ENCODE results near the gene TEX54.

The TEX54 gene

DNA sequence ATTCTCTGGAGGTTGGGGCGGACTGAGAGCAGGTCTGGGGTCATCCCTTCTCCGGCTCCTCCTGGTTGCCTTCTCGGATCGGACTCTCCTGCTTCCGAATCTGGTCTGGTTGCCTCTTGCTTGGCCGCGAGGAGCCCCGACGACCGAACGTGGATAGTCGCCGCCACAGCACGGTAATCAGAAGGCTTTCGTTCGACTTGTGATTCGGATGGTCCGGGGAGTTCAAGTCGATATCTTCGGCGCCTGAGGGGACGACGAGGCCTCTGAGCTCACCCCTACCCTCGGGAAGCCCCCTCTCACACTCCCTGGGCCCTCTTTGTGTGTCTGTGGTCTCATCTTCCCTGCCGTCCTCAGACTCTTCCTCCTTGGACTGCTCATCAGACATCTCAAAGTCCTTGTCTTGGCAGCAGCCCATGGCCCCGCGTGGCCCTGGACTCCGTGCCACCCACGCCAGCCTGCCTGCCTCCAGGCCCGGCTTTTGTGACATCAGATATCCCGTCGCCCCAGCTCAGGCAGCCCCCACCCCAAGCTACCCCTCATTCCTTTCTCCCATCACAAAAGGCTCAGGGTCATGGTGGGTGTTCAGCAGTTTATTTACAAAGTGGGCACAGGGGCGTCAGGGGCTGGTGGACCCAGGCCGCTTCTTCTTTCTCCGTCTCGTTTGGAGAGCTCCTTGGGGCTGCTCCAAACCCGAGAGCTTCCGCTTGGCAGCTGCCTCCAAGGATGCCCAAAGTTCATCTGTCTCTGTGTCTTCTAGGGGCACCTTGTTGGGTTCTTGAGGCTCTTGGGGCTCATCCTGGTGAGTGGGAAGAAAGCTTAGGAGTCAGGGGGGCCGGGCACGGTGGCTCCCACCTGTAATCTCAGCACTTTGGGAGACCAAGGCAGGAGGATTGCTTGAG, at the start of gene TEX54:
Gene TEX54, minus strand, starts transcription at position 506 of the 899 bp plus-strand sequence.
- TF ChIP-seq GATA2 (IDR thresholded peaks at IDR 0.05; ENCODE audit: low read depth, low read length) (no peak), GATA3 (IDR thresholded peaks at IDR 0.05; ENCODE audit: low read depth, low read length) (no peak)

DNA sequence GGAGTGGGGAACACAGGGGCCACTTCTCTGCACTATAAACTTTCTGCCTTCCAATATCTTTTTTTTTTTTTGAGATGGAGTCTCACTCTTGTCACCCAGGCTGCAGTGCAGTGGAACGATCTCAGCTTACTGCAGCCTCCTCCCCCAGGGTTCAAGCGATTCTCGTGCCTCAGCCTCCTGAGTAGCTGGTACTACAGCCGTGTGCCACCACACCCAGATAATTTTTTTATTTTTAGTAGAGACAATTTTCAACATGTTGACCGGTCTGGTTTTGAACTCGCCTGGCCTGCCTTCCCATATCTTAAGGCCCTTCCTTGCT, 49.7 kb upstream of the TEX54 start:
- TF ChIP-seq GATA3 (IDR thresholded peaks at IDR 0.05; ENCODE audit: low read depth, low read length) (no peak), GATA2 (IDR thresholded peaks at IDR 0.05; ENCODE audit: low read depth, low read length) (no peak)

DNA sequence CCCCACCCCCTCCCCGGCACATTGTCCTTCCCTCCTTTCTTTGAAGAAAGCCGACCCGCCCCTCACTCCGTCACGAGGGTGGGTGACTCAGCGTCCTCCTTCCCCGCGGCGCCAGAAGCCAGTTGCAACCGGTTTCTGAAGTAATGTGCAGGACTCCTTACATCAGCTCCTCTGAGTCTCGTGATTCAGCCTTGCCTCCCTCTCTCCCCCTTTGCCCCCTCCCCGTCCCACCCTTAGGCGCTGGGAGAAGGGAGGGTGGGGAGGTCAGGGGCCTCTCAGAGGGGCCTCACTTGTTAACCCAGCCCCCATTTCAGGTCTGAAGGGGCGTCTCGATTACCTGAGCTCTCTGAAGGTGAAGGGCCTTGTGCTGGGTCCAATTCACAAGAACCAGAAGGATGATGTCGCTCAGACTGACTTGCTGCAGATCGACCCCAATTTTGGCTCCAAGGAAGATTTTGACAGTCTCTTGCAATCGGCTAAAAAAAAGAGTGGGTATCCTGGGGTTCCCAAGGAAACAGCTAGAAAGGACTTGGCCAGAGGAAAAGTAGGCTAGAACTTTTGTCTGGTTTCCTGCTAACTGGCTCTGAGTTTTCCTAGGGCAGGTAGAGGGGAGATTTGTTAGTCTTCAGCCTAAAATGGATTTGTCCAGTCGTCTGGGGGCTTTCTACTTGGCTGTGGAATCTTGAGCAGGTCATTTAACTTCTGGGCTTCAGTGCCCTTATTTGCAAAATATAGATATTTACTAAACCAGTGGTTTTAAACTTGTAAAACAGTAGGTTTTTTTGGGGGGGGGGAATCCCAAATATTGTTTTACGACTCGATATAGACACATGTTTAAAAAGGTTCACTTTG, 49.2 kb upstream of the TEX54 start:
- no peak for TF ChIP-seq GATA3 (IDR thresholded peaks at IDR 0.05; ENCODE audit: low read depth, low read length)
- no peak for TF ChIP-seq GATA2 (IDR thresholded peaks at IDR 0.05; ENCODE audit: low read depth, low read length)

DNA sequence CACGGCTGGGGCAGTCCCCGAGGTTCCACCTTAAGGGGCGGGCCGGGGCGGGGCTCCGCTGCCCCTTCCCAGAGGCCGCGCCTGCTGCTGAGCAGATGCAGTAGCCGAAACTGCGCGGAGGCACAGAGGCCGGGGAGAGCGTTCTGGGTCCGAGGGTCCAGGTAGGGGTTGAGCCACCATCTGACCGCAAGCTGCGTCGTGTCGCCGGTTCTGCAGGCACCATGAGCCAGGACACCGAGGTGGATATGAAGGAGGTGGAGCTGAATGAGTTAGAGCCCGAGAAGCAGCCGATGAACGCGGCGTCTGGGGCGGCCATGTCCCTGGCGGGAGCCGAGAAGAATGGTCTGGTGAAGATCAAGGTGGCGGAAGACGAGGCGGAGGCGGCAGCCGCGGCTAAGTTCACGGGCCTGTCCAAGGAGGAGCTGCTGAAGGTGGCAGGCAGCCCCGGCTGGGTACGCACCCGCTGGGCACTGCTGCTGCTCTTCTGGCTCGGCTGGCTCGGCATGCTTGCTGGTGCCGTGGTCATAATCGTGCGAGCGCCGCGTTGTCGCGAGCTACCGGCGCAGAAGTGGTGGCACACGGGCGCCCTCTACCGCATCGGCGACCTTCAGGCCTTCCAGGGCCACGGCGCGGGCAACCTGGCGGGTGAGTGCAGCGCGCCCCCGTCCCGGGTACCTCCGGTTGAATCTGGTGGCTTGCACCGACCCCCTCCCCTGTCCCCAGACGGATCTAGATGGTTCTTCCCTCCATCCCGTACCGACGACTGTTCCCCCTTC, 48.4 kb upstream of the TEX54 start, which contains the start of gene SLC3A2:
Gene SLC3A2, plus strand, starts transcription at position 94 of the 776 bp plus-strand sequence. Its CDS starts 128 bp downstream, at position 222.
- TF ChIP-seq GATA3 (IDR thresholded peaks at IDR 0.05; ENCODE audit: low read depth, low read length) (no peak), GATA2 (IDR thresholded peaks at IDR 0.05; ENCODE audit: low read depth, low read length) (no peak)

DNA sequence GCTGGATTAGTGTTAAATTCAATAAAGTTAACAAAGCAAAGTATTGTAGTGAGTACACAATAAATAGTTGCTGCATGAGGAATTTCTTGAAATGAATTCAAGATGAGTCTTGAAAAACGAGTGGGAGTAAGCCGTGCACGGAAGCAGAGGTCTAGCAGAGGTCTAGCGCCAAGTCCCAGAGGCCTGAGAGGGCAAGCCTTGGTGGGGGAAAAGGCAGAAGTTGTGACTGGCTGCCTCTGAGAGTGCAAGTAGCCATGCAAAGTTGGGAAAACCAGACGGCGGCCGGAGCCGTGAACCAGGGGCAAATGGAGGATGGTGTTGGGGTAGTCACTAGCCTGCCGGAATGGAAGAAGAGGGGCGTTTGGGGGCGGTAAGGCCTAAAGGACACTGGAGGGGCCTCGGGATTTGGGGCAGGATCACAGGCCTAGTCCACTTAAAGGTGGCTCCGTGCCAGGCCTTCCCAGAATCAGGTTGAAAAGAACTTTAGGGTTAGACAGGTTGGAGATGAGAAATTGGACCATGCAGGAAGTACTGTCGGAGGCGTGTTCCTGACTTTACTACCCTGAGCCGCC, 47.7 kb upstream of the TEX54 start:
- no peak for TF ChIP-seq GATA2 (IDR thresholded peaks at IDR 0.05; ENCODE audit: low read depth, low read length)
- TF ChIP-seq GATA3 (IDR thresholded peaks at IDR 0.05; ENCODE audit: low read depth, low read length) = no peak

DNA sequence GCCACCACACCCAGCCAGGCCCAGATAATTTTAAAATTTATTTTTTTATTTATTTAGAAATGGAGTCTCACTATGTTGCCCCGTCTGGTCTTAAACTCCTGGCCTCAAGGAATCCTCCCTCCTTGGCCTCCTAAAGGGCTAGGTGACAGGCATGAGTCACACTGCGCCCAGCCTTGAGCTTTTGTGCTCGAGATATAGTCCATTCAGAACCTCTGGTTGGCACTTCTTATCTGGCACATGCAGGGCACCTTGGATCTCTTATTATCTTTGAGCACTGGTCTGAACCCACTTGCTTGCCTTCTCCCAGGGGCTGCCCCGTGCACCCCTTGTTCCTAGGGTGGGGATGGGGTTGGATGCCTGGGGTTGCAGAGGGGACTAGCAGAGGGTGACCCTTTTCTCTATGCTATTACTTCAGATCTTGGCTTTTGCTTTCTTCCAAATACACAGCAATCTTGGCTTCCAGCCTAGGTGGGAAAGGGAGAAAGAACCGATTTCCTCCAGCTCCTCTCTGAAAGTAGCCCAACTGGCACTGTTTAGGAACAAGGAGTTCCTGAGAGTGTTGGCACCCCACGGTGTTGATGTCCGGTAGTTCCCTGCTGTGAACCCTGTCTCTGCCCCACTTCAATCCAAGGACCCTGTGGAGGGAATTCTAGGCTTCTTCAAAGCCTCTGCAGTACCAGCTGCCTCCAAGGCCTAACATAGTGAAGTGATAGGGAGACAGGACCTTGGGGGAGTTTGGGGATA, 46.8 kb upstream of the TEX54 start:
- no peak for TF ChIP-seq GATA2 (IDR thresholded peaks at IDR 0.05; ENCODE audit: low read depth, low read length)
- TF ChIP-seq GATA3 (IDR thresholded peaks at IDR 0.05; ENCODE audit: low read depth, low read length) = no peak

DNA sequence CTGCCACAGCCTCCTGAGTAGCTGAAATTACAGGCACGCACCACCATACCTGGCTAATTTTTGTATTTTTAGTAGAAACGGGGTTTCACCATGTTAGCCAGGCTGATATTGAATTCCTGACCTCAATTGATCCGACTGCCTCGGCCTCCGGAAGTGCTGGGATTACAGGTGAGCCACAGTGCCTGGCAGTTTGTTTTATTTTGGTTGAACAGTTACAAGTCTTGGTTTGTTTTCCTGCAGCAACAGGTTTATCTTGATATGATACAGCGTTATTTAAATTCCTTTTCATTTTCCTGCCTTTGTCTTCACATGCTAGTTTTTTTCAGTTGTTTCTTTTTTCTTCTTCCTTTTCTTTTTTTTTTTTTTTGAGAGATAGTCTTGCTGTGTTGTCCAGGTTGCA, 44.1 kb upstream of the TEX54 start:
- TF ChIP-seq GATA2 (IDR thresholded peaks at IDR 0.05; ENCODE audit: low read depth, low read length) (no peak), GATA3 (IDR thresholded peaks at IDR 0.05; ENCODE audit: low read depth, low read length) (no peak)

DNA sequence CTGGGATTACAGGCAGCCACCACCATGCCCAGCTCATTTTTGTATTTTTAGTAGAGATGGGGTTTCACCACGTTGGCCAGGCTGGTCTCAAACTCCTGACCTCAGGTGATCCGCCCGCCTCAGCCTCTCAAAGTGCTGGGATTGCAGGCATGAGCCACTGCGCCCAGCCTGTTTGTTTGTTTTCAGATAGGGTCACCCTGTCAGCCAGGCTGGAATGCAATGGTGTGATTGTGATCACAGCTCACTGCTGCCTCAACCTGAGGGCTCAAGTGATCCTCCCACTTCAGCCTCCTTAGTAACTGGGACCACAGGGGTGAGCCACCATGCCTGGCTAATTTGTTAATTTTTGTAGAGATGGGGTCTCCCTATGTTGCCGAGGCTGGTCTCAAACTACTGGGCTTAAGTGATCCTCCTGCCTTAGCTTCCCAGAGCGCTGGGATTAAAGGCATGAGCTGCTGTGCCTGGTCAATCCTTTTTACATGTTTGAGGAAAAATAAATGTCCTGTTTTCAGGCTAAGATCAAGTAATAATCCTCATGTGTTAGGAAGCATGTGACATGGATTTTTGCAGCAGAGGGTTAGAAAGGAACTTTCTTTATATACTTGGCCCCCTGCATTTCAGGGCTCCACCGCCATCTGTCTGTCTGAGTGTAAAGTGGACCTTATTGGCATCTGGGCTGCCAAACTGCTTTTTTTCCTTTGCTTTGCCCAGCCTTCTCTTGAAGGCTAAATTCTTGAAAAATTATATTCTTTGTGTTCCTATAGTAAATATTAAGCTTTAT, 43.2 kb upstream of the TEX54 start:
- TF ChIP-seq GATA3 (IDR thresholded peaks at IDR 0.05; ENCODE audit: low read depth, low read length) (no peak), GATA2 (IDR thresholded peaks at IDR 0.05; ENCODE audit: low read depth, low read length) (no peak)

DNA sequence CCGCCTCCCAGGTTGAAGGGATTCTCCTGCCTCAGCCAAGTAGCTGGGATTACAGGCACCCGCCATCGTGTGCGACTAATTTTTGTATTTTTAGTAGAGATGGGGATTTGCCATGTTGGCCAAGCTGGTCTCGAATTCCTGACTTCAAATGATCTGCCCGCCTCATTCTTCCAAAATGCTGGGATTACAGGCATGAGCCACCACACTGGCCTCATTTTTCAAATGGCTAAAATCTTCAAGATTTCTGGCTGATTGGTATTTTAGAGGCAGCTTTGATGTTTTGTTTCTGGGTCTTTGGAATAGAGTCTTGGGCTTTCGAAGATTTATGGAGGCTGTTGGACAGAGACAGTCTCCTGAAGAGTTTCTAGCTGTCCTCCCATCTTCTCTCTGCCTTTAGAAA, 42.2 kb upstream of the TEX54 start:
- TF ChIP-seq GATA3 (IDR thresholded peaks at IDR 0.05; ENCODE audit: low read depth, low read length) = no peak

DNA sequence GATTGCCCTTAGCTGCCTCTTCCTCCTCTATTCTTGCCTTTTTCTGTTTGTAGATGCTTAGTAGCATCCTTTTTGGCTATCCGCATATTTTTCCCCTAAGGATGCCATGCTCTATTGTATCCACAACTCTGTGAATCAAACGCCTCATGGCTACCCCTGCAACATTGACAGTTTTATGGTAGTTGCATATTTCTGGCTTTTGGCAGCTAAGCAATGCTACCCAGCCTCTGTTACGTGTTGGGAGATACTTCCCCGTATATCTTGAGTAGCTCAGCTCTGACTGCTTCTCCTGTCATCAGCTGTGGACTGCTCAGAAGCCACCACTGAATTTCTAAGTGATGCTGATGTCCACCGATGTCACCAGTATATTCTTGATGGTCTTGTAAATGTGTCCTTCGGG, 33.0 kb upstream of the TEX54 start:
- TF ChIP-seq GATA3 (IDR thresholded peaks at IDR 0.05; ENCODE audit: low read depth, low read length) = no peak

DNA sequence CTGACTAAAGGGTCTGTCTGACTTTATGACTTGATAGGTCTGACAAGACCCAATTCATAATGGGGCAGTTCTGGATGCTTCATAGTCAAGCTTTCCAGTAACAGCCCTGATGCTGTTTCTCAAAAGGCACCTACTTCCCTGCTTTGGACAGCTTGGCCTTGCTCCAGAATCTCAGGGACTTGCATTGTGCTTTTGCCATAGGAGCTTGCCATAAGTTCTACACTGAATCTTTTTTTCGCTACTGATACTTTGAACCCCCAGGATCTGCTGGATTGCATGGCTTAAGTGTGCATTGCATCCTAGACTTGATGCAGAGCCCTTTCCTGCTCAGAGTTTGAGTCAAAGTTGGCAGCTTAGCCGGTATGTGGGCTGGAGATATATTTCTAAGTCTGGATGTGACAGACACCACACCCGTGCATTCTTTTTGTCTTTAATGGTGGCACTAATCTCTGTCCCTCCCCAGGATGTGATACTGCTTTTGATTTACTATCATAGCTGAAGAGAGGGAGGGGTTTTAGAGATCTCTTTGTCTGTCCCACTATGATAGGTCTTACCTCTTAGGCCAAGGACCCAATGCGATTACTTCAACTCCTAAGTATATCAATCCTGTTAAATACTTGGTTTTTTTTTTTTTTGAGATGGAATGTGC, 31.2 kb upstream of the TEX54 start:
- TF ChIP-seq GATA2 (IDR thresholded peaks at IDR 0.05; ENCODE audit: low read depth, low read length) (no peak), GATA3 (IDR thresholded peaks at IDR 0.05; ENCODE audit: low read depth, low read length) (no peak)
